Sigmoid colon (tissue), 7 donors: ENCODE results near the gene CLN6. TPM values are rescaled to one million over a fixed set of nuclear protein-coding genes. Genes with fewer than 3 reads are reported as not detected.

Experiments used
- DNase-seq: peaks from one replicate; pipeline ENCODE4 v3.0.0-alpha.2; 2019
- H3K27ac ChIP-seq, 4 donors: fragments of 200-600 bp; sonication (generic); one replicate each; pipeline ENCODE4 v1.5.1; 2016 to 2019; ENCODE audit warnings: mild to moderate bottlenecking in 1 of 4
- H3K27me3 ChIP-seq, 3 donors: fragments of 200-600 bp; sonication (generic); one replicate each; pipeline ENCODE4 v1.5.1; 2019; ENCODE audit warnings: mild to moderate bottlenecking in 1 of 3
- H3K36me3 ChIP-seq, 4 donors: fragments of 200-600 bp; sonication (generic); one replicate each; pipeline ENCODE4 v1.5.1; 2016 to 2019
- H3K4me1 ChIP-seq, 4 donors: fragments of 200-600 bp; sonication (generic); one replicate each; pipeline ENCODE4 v1.5.1; 2017 to 2019
- H3K4me3 ChIP-seq, 4 donors: fragments of 200-600 bp; sonication (generic); one replicate each; pipeline ENCODE4 v1.5.1; 2017 to 2019; ENCODE audit warnings: mild to moderate bottlenecking in 2 of 4, moderate library complexity in 1 of 4
- H3K9me3 ChIP-seq, 4 donors: fragments of 200-600 bp in 3 of 4; sonication (generic) in 3 of 4; one replicate each; pipeline versions ENCODE4 v1.5.1 to v1.6.1; 2013 to 2019
- CTCF ChIP-seq, 4 experiments: fragments of 450-650 bp in 3 of 4; fragments of 200-600 bp in 1 of 4; IDR thresholded peaks; one replicate each; pipeline ENCODE4 v1.5.1; 2016 to 2019; ENCODE audit warnings: antibody characterized with exemption in 4 of 4, mild to moderate bottlenecking in 3 of 4, moderate library complexity in 2 of 4
- EP300 ChIP-seq, 4 donors: sonication (generic); formaldehyde crosslinking; IDR thresholded peaks; one replicate each; pipeline ENCODE4 v1.6.1; 2017; ENCODE audit warnings: antibody characterized with exemption in 4 of 4
- POLR2A ChIP-seq, 2 donors: fragments of 450-650 bp; IDR thresholded peaks; one replicate each; pipeline ENCODE4 v1.6.1; 2016; ENCODE audit warnings: antibody characterized with exemption in 2 of 2, mild to moderate bottlenecking in 2 of 2, moderate library complexity in 2 of 2
- POLR2AphosphoS5 ChIP-seq, 4 donors: sonication (generic); formaldehyde crosslinking; IDR thresholded peaks; one replicate each; pipeline ENCODE4 v1.6.1; 2017; ENCODE audit warnings: antibody characterized with exemption in 4 of 4
- WGBS, 2 donors: extraction: QIAGEN DNeasy Blood & Tissue Kit; methylation state at CpG; one replicate each; pipeline ENCODE4 v1.1.7; 2013; 5-methylcytosine and 5-hydroxymethylcytosine counted together
- intact Hi-C: fragments of 100-400 bp; cut with DNase I; formaldehyde crosslinking; loops from one replicate; pipeline ENCODE4 v1.15.1; 2023
- polyA plus RNA-seq, 3 donors: library from polyadenylated mRNA; stranded (reverse); fragments of 200-250 nt; gene quantifications; one replicate each; pipeline ENCODE4 v1.2.3, GENCODE V29; 2013
- total RNA-seq, 4 donors: library from RNA; depleted of rRNA; stranded (reverse); fragments of >200 nt; gene quantifications; one replicate each; pipeline ENCODE4 v1.1.0, GENCODE V29; 2016
- donor health status: healthy with polysubstance abuse.
- donor health status: Bipolar disorder and iron deficiency.
- donor health status: healthy.

The CLN6 gene
- total and polyA plus RNA-seq, 7 donors = 5.4 to 43.3 (median 10.4) TPM

GRCh38 chr15:68157074-68157473, 72.5 kb downstream of the CLN6 start:
- intact Hi-C loops = no loop called here
- peaks cover 0 to 32% (median 5%) of the 10 kb centered on the region in 4 donors for H3K36me3 ChIP-seq
- H3K4me3 ChIP-seq = no peak overlapping the region
- H3K27ac ChIP-seq = peak overlapping the region in 3 of 4 donors; percentile 62 to 81 (median 65)
- H3K27me3 ChIP-seq = no peaks in the 10 kb centered on the region
- H3K4me1 ChIP-seq = peaks cover 0 to 51% (median 42%) of the 10 kb centered on the region in 4 donors
- TF ChIP-seq POLR2A (IDR thresholded peaks at IDR 0.05) (no peak), EP300 (IDR thresholded peaks at IDR 0.05) (no peak), CTCF (IDR thresholded peaks at IDR 0.05) (no peak), POLR2AphosphoS5 (IDR thresholded peaks at IDR 0.05) (no peak)
- no peak for DNase-seq
- 0 to 57% methylated on average over 1 of the region's 1 CpG for WGBS, 2 donors
- H3K9me3 ChIP-seq = no peaks in the 10 kb centered on the region

Other genes starting within 250 kb of the CLN6 start
- 10 to 100 TPM; 55.9 to 75.4 (median 66.9) TPM for gene PIAS1, start 175.4 kb downstream of the CLN6 start, total RNA-seq
- gene PIAS1, start 175.4 kb downstream of the CLN6 start, polyA plus RNA-seq = 10 to 100 TPM in 1 of 3 donors, 1 to 10 TPM in 2; 7.2 to 11.8 (median 7.9) TPM
- gene CALML4, start 24.4 kb downstream of the CLN6 start, total RNA-seq = 10 to 100 TPM in 1 of 4 donors, 1 to 10 TPM in 3; 3.9 to 10.9 (median 5.4) TPM
- gene CALML4, start 24.4 kb downstream of the CLN6 start, polyA plus RNA-seq = 100 to 1,000 TPM; 154 to 309 (median 214) TPM
- gene FEM1B, start 48.0 kb upstream of the CLN6 start, total RNA-seq = 10 to 100 TPM; 54.7 to 64.2 (median 62.8) TPM
- 10 to 100 TPM; 11.4 to 12.9 (median 11.6) TPM for gene FEM1B, start 48.0 kb upstream of the CLN6 start, polyA plus RNA-seq
- gene ITGA11, start 202.4 kb upstream of the CLN6 start, total RNA-seq = 1 to 10 TPM in 3 of 4 donors, under 1 TPM in 1; 0.95 to 6.1 (median 2.7) TPM
- 1 to 10 TPM in 1 of 3 donors, under 1 TPM in 2; 0.71 to 2.4 (median 0.92) TPM for gene ITGA11, start 202.4 kb upstream of the CLN6 start, polyA plus RNA-seq